ENCODE data around the gene KCTD13. TPM values are rescaled to one million over a fixed set of nuclear protein-coding genes. Genes with fewer than 3 reads are reported as not detected.

KCTD13 gene
- total RNA-seq, 1 experiment from 2014 or later: 18.3 TPM

DNA sequence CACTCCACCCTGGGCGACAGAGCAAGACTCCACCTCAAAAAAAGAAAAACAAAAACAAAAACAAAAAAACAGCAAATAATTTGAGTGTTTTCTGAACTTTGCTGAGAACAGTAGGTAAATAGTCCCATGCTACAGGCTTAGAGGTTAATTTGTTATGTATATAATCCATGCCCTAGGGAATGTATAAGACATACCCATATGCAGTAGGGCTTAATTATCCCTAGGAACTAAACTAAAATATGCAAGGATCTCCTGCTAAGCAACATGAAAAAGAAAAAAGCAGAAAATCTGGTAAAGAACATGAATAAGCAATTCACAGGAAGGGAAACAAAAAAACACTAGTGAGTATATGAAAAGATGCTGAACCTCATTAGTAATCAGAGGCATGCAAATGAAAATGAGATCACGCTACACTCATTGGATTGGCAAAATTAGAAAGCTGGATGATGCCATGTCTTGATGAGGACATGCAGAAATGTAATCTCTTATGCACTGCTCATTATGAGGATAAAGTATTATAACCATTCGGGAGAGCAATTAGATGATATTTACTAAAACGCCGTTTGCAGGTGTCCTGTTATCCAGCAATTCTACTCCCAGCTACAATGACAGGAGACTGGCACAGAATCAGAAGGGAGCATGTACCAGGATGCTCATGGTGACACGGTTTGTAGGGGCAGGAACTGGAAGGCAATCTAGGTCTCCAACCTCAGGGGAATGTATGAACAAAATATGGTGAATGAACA lies 5.6 kb downstream of the KCTD13 start:
- no peak overlapping the region for H2AFZ ChIP-seq (ENCODE audit: low read length)

More for the DNA sequence above, 5.6 kb downstream of the KCTD13 start:
- no peak for TF ChIP-seq CTCF (conservative IDR thresholded peaks at IDR 0.05)
- no peaks in the 10 kb centered on the region for H4K20me1 ChIP-seq (ENCODE audit: control insufficient read depth, insufficient read depth, insufficient read length)
- no peak for DNase-seq
- H3K79me1 ChIP-seq (ENCODE audit: insufficient read depth, low read depth, low read length, poor library complexity, severe bottlenecking): no peaks in the 10 kb centered on the region
- H3K79me2 ChIP-seq (ENCODE audit: insufficient read depth, low read length): no peaks in the 10 kb centered on the region
- no peak overlapping the region for H4K8ac ChIP-seq (replicated peaks; ENCODE audit: insufficient read length, low read depth, low read length)
- H3K14ac ChIP-seq (ENCODE audit: insufficient read depth, low read length): no peak overlapping the region
- Mint-ChIP-seq H3K36me3 (ENCODE audit: insufficient read depth in 1 of 3, low read depth in 3 of 3) (peaks cover 16 to 50% (median 44%) of the 10 kb centered on the region in 3 experiments; a peak in 6 of 7 replicates), H3K27me3 (ENCODE audit: low read depth) (no peaks in the 10 kb centered on the region), H3K9me3 (no peaks in the 10 kb centered on the region), H3K4me3 (no peak overlapping the region; a peak in 1 of 5 replicates), H3K27ac (no peak overlapping the region), H3K4me1 (peaks cover 5 to 12% of the 10 kb centered on the region in 2 experiments)
- H3K56ac ChIP-seq (ENCODE audit: insufficient read length, low read depth, low read length): no peak overlapping the region
- no peak overlapping the region for H3K23ac ChIP-seq (ENCODE audit: insufficient read length, low read depth, low read length)
- H3K27me3 ChIP-seq (ENCODE audit: insufficient read depth, low read length): no peaks in the 10 kb centered on the region
- WGBS (ENCODE audit: extremely low coverage, insufficient read length, low lambda C conversion rate): no CpG with 5 or more reads among the region's 6 CpGs
- H4K91ac ChIP-seq (ENCODE audit: insufficient read length, low read depth, low read length): no peak overlapping the region
- H4K5ac ChIP-seq (ENCODE audit: insufficient read length, low read depth, low read length): no peak overlapping the region
- H3K23me2 ChIP-seq (ENCODE audit: insufficient read length, low read depth, low read length, poor library complexity, severe bottlenecking): peaks cover 7% of the 10 kb centered on the region
- no peak overlapping the region for H3T11ph ChIP-seq (ENCODE audit: low read length)
- H2AK5ac ChIP-seq (ENCODE audit: insufficient read length, low read length): no peak overlapping the region
- H3K4ac ChIP-seq (ENCODE audit: low read depth, low read length): no peak overlapping the region
- no peaks in the 10 kb centered on the region for H3K9me3 ChIP-seq (ENCODE audit: control insufficient read depth, low read depth, low read length)
- no peak overlapping the region for H3K27ac ChIP-seq (ENCODE audit: insufficient read length, low read depth, low read length)
- no peak overlapping the region for H3K18ac ChIP-seq (ENCODE audit: insufficient read length, low read depth, low read length)
- H2BK120ac ChIP-seq (ENCODE audit: low read depth, low read length, poor library complexity, severe bottlenecking): no peak overlapping the region
- no peak overlapping the region for H2BK20ac ChIP-seq (ENCODE audit: low read depth, low read length, poor library complexity, severe bottlenecking)
- H3K4me1 ChIP-seq (ENCODE audit: insufficient read depth, low read length): peaks cover 5% of the 10 kb centered on the region; the same call in 1 of the 2 replicates
- no peak overlapping the region for H2BK15ac ChIP-seq (ENCODE audit: low read depth, low read length)
- no peak overlapping the region for H3K4me2 ChIP-seq (ENCODE audit: insufficient read depth, insufficient read length, low read length)
- no peak overlapping the region for H3K9ac ChIP-seq (ENCODE audit: extremely low read depth, insufficient read length, low read length)
- H2BK5ac ChIP-seq (ENCODE audit: insufficient read length, low read length): no peak overlapping the region
- H2BK12ac ChIP-seq (ENCODE audit: insufficient read length, low read depth, low read length): no peak overlapping the region

Data from H9 (cell line).